T follicular helper cell (primary cell): ENCODE measurements around the gene WDR88.
"Not testable (repeated sequence)": the region's sequence is repeated elsewhere in the genome, so short reads cannot be mapped to it uniquely, and the experiment has no call there.

ENCODE experiments used
- DNase-seq: peaks from one replicate; pipeline ENCODE4 v3.0.0-alpha.2; 2020; ENCODE audit warnings: low read depth

The WDR88 gene

GRCh38 chr19:33212436-33213172 lies 80.7 kb downstream of the WDR88 start:
- DNase-seq: no peak

GRCh38 chr19:33214596-33214995 lies 82.7 kb downstream of the WDR88 start:
- no peak for DNase-seq

DNA sequence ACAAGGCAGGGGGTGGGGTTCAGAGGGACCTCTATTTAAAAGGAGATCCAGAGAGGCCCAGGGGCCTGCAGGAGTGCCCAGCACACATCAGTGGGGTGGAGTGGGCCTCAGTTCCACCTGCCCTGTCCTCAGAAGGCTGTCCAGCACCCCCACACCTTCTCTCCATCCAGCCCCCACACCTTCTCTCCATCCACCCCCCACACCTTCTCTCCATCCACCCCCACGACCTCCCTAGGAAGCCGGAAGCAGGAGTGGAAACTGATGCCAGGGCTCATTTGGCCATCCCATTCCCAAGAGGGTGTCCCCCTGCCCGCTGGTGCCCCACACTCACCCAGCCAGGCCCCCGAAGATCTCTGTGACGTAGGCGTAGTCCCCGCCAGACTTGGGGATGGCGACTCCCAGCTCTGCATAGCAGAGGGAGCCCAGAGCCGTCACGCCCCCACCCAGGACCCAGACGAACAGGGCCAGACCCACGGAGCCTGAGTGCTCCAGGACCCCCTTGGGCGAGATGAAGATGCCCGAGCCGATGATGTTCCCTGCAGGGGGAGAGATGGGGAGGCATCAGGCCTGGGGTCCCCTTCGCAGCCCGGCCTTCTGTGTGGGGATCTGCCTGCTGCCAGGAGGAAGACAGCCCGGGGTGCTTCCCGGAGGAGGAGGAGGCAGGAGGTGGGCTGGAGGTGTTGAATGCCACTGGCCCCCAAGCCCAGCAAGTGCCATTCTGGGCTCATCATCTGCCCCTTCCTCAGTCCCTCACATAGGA lies 83.7 kb downstream of the WDR88 start:
- no peak for DNase-seq

DNA sequence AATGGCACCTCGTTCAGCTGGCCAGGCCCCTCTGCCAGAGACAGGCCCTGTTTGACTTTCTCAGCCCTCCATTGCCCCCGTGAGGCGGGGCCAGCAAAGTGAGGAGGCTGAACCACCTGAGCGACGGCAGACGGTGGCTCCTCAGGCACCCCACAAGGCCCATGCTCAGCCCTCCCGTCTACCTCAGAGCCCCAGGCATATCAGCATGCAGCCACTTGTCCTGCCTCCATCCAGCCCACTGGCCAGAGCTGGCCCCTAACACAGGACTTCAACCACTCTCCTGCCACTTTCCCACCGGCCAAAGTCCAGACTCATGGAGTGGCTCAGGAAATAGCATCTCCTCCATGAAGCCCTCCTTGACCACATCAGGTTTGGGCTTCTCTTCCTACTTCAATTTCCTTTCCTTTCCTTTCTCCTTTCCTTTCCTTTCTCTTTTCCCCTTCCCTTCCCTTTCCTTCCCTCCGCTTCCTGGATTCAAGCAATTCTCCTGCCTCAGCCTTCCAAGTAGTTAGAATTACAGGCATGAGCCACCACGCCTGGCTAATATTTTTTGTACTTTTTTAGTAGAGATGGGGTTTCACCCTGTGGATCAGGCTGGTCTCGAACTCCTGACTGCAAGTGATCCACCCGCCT lies 84.4 kb downstream of the WDR88 start:
- DNase-seq: no peak

GRCh38 chr19:33217881-33218280 lies 86.0 kb downstream of the WDR88 start:
- no peak for DNase-seq

DNA sequence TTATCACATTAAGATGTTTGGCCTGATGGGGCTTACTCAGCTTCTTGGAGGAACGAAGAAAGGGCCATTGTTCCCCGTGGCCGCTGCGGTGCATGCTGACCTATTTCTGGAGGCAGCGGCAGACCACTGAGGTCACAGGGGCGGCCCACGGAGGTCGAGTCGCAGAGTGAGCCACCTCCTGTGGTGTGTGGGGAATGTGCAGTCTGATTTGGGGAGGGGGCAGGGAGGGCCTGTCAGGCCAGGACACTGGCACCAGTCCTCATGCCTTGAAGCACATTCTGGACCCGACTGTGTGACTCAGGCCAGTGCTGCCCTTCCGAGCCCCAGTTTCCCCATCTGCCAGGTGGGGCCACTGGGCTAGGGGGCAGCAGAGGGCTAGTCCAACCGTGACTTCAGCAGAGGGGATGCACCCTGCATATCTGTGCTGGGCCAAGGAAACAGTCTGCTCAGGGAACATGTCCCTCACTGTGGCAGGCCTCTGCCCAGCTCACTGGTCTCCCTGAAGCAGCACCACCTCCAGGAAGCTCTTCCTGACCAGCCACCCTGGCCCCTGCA lies 87.4 kb downstream of the WDR88 start:
- no peak for DNase-seq

- no peak for DNase-seq
These were observed 88.2 kb downstream of the WDR88 start for GRCh38 chr19:33220115-33220514.

DNA sequence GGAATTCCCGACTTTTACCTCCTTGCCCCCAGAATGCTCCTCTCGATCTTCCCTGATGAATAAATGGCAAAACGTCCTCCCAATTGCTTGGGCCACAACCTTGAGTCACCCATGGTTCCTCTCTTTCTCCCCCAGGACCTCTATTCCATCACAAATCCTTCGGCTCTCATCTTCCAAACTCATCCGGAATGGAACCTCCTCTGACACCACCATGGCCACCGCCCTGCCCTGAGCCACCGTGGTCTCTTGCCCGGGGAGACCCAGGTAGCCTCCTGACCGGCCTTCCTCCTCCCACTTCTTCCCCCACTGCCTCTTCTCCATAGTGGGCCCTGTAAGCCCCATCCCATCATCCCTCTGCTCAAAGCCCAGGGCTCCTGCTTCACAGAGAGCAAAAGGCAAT lies 88.8 kb downstream of the WDR88 start:
- no peak for DNase-seq

GRCh38 chr19:33221638-33222037 lies 89.7 kb downstream of the WDR88 start:
- no peak for DNase-seq

- not testable (repeated sequence) for DNase-seq
These were observed 90.3 kb downstream of the WDR88 start for GRCh38 chr19:33222255-33222654.

DNA sequence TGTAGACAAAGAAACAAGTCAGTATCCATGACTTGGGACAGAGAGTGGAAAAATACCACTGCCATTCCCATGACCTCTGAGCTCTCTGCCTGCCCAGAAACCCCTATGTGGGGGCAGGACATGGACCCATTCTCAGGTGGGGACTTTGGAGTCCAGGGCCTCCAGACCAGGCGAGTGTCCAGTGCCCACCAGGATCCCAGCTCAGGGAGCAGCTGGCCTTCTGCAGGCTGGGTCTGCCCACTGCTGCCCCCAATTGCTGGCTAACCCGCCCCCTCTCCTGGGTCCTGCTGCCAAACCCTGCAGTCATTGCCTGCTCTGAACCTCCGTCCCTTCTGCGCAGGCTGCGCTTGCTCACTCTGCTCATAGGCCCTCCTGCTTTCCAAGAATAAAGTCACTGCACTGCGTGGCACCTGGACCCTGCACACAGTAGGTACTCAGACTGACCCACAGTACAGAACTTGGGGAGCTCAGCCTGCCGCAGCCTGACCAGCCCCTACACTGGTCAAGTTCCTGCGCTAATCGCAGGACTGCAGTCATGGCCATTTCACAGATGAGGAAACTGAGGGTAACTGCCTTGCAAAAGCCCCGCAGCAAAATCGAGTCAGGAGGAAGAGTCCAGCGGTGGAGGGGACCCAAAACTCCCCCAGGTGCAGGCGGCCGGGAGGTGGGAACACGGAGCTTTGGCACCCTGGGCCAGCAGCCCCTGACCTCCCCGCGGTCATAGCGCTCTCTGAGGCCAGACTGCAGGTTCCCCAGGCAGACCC lies 93.0 kb downstream of the WDR88 start:
- DNase-seq: no peak
